Smooth muscle cell (in vitro differentiated cells): ENCODE results near the gene COL4A4. TPM values are rescaled to one million over a fixed set of nuclear protein-coding genes. Genes with fewer than 3 reads are reported as not detected.

Experiments used
- DNase-seq: peaks from one replicate; lab custom pipeline; 2025; ENCODE audit not compliant: unreplicated experiment; lab: John Stamatoyannopoulos, UW
- H2AFZ ChIP-seq: fragments of 200-600 bp; sonication (generic); 2 replicates; pipeline ENCODE4 v1.6.0; 2016; ENCODE audit warnings: antibody characterized with exemption, low read depth, mild to moderate bottlenecking
- H3F3A ChIP-seq: fragments of 200-600 bp; sonication (generic); 2 replicates; pipeline ENCODE4 v1.6.0; 2017; ENCODE audit warnings: antibody characterized with exemption, low read depth
- H3K27ac ChIP-seq: fragments of 200-600 bp; sonication (generic); 2 replicates; pipeline ENCODE4 v1.5.1; 2016; ENCODE audit warnings: low read depth, mild to moderate bottlenecking
- H3K27me3 ChIP-seq: fragments of 200-600 bp; sonication (generic); 2 replicates; pipeline ENCODE4 v1.6.1; 2016; ENCODE audit warnings: low read depth, mild to moderate bottlenecking
- H3K36me3 ChIP-seq: fragments of 200-600 bp; sonication (generic); 2 replicates; pipeline ENCODE4 v1.5.1; 2016; ENCODE audit warnings: low read depth
- H3K4me1 ChIP-seq: fragments of 200-600 bp; sonication (generic); 2 replicates; pipeline ENCODE4 v1.5.1; 2016; ENCODE audit warnings: low read depth
- H3K4me2 ChIP-seq: fragments of 200-600 bp; sonication (generic); 2 replicates; pipeline ENCODE4 v1.6.0; 2016; ENCODE audit warnings: mild to moderate bottlenecking
- H3K4me3 ChIP-seq: fragments of 200-600 bp; sonication (generic); 2 replicates; pipeline ENCODE4 v1.5.1; 2016; ENCODE audit warnings: mild to moderate bottlenecking
- H3K79me2 ChIP-seq: fragments of 200-600 bp; sonication (generic); 2 replicates; pipeline ENCODE4 v1.6.0; 2016; ENCODE audit warnings: low read depth, mild to moderate bottlenecking
- H3K9ac ChIP-seq: fragments of 200-600 bp; sonication (generic); 2 replicates; pipeline ENCODE4 v1.6.0; 2016; ENCODE audit warnings: low read depth
- H3K9me3 ChIP-seq: fragments of 200-600 bp; sonication (generic); replicated peaks from 2 replicates; pipeline ENCODE4 v1.5.1; 2016; ENCODE audit warnings: low read depth
- H4K20me1 ChIP-seq: fragments of 200-600 bp; sonication (generic); 2 replicates; pipeline ENCODE4 v1.6.0; 2016; ENCODE audit warnings: low read depth
- WGBS: methylation state at CpG from one replicate; pipeline ENCODE4 v1.1.7; 2016; ENCODE audit warnings: low lambda C conversion rate; 5-methylcytosine and 5-hydroxymethylcytosine counted together
- polyA plus RNA-seq: library from polyadenylated mRNA; unstranded; fragments of >200 nt; fragmentation: Nextera tagmentation; extraction: Ambion mirVana; gene quantifications from 2 replicates; pipeline ENCODE4 v1.2.1, GENCODE V29; 2016
- total RNA-seq: library from RNA; depleted of rRNA; stranded (reverse); fragments of >200 nt; gene quantifications from 2 replicates; pipeline ENCODE4 v1.2.3, GENCODE V29; 2014
- TF ChIP-seq, protein P1 (sequence below): fragments of 200-600 bp; sonication (generic); IDR thresholded peaks from 2 replicates; pipeline ENCODE4 v1.5.1; 2017; ENCODE audit warnings: borderline replicate concordance, mild to moderate bottlenecking, antibody characterized with exemption; ENCODE audit not compliant: insufficient read depth, poor library complexity, severe bottlenecking

Gene COL4A4
- total and polyA plus RNA-seq, 2 experiments from 2014 or later = under 0.01 to 0.05 TPM

DNA sequence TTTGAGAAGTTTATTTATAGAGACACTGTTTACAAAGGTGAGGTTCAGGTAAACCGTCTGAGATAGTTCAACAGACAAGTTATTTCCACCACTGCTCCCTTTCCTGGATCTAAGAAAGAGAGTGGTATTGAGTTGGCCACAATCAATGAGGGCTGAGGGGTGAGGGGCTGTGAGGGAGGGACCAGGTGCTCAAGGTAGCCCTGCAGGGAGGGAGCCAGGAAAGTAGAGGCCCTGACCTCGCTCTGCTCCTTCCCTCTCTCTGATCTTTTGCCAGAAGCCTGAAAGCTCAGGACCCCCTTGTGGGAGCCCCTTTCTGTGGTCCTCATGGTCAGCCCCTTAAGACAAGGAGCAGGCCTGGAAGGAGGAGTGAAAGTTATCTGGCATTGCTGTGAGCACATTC is 30.2 kb upstream of the COL4A4 start:
- TF ChIP-seq, protein P1, sequence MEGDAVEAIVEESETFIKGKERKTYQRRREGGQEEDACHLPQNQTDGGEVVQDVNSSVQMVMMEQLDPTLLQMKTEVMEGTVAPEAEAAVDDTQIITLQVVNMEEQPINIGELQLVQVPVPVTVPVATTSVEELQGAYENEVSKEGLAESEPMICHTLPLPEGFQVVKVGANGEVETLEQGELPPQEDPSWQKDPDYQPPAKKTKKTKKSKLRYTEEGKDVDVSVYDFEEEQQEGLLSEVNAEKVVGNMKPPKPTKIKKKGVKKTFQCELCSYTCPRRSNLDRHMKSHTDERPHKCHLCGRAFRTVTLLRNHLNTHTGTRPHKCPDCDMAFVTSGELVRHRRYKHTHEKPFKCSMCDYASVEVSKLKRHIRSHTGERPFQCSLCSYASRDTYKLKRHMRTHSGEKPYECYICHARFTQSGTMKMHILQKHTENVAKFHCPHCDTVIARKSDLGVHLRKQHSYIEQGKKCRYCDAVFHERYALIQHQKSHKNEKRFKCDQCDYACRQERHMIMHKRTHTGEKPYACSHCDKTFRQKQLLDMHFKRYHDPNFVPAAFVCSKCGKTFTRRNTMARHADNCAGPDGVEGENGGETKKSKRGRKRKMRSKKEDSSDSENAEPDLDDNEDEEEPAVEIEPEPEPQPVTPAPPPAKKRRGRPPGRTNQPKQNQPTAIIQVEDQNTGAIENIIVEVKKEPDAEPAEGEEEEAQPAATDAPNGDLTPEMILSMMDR = no peak
- Histone ChIP-seq H3K9ac (no peak overlapping the region), H3K4me2 (no peak overlapping the region), H2AFZ (no peak overlapping the region), H3K27ac (no peak overlapping the region), H3F3A (no peaks in the 10 kb centered on the region), H3K9me3 (no peaks in the 10 kb centered on the region), H3K4me1 (peaks cover 10% of the 10 kb centered on the region), H3K36me3 (no peaks in the 10 kb centered on the region), H3K27me3 (no peaks in the 10 kb centered on the region), H3K4me3 (no peak overlapping the region), H4K20me1 (no peaks in the 10 kb centered on the region), H3K79me2 (no peaks in the 10 kb centered on the region)
- DNase-seq = no peak
- WGBS = 86% methylated on average over 2 of the region's 2 CpGs

- Histone ChIP-seq H3K79me2 (no peaks in the 10 kb centered on the region), H3K27ac (no peak overlapping the region), H3K9ac (no peak overlapping the region), H3K4me2 (no peak overlapping the region), H3F3A (no peaks in the 10 kb centered on the region), H3K36me3 (no peaks in the 10 kb centered on the region), H2AFZ (no peak overlapping the region), H3K4me1 (peaks cover 21% of the 10 kb centered on the region), H3K9me3 (no peaks in the 10 kb centered on the region), H3K4me3 (no peak overlapping the region), H3K27me3 (no peaks in the 10 kb centered on the region), H4K20me1 (no peaks in the 10 kb centered on the region)
- no peak for DNase-seq
- TF ChIP-seq, protein P1 = no peak
- WGBS = 91% methylated on average over 3 of the region's 3 CpGs
Measured at GRCh38 chr2:227192491-227192890, 28.5 kb upstream of the COL4A4 start.

- no peak overlapping the region for H3K27ac ChIP-seq
- no peak overlapping the region for H2AFZ ChIP-seq
- H3K79me2 ChIP-seq = no peaks in the 10 kb centered on the region
- no peaks in the 10 kb centered on the region for H3K27me3 ChIP-seq
- no peaks in the 10 kb centered on the region for H3F3A ChIP-seq
- H3K4me3 ChIP-seq = no peak overlapping the region
- H3K9me3 ChIP-seq = no peaks in the 10 kb centered on the region
- no peaks in the 10 kb centered on the region for H3K36me3 ChIP-seq
- H3K4me2 ChIP-seq = no peak overlapping the region
- H3K9ac ChIP-seq = no peak overlapping the region
- TF ChIP-seq, protein P1 = no peak
- DNase-seq = no peak
- no peaks in the 10 kb centered on the region for H4K20me1 ChIP-seq
- peaks cover 21% of the 10 kb centered on the region for H3K4me1 ChIP-seq
- 70% methylated on average over 3 of the region's 3 CpGs for WGBS
Measured at GRCh38 chr2:227191367-227191766, 27.4 kb upstream of the COL4A4 start.

GRCh38 chr2:227188292-227188691 is 24.3 kb upstream of the COL4A4 start:
- TF ChIP-seq, protein P1 = no peak

More at GRCh38 chr2:227188292-227188691, 24.3 kb upstream of the COL4A4 start:
- DNase-seq = no peak
- peak overlapping the region; percentile 58 for H3K4me2 ChIP-seq
- no peaks in the 10 kb centered on the region for H4K20me1 ChIP-seq
- no peaks in the 10 kb centered on the region for H3F3A ChIP-seq
- H3K9ac ChIP-seq = no peak overlapping the region
- H3K36me3 ChIP-seq = no peaks in the 10 kb centered on the region
- H3K27ac ChIP-seq = peak overlapping the region; percentile 80
- H3K9me3 ChIP-seq = no peaks in the 10 kb centered on the region
- H3K4me1 ChIP-seq = peaks cover 21% of the 10 kb centered on the region
- H2AFZ ChIP-seq = peak overlapping the region; percentile 41
- 17% methylated on average over 6 of the region's 6 CpGs for WGBS
- no peaks in the 10 kb centered on the region for H3K79me2 ChIP-seq
- no peak overlapping the region for H3K4me3 ChIP-seq
- no peaks in the 10 kb centered on the region for H3K27me3 ChIP-seq
